Peyer's patch (tissue), 4 donors: ENCODE data around the gene CRIP3.

Experiments used
- POLR2A ChIP-seq, 2 donors: fragments of 450-650 bp; IDR thresholded peaks; one replicate each; pipeline ENCODE4 v1.5.1; 2017; ENCODE audit warnings: antibody characterized with exemption in 2 of 2, mild to moderate bottlenecking in 2 of 2, moderate library complexity in 2 of 2
- TF ChIP-seq, protein P1 (sequence below), 6 experiments: fragments of 450-650 bp in 4 of 6; fragments of 200-600 bp in 2 of 6; sonication (generic) in 1 of 6; IDR thresholded peaks; one replicate each; pipeline ENCODE4 v1.5.1; 2017 to 2019; ENCODE audit warnings: antibody characterized with exemption in 6 of 6, mild to moderate bottlenecking in 3 of 6, moderate library complexity in 1 of 6

DNA sequence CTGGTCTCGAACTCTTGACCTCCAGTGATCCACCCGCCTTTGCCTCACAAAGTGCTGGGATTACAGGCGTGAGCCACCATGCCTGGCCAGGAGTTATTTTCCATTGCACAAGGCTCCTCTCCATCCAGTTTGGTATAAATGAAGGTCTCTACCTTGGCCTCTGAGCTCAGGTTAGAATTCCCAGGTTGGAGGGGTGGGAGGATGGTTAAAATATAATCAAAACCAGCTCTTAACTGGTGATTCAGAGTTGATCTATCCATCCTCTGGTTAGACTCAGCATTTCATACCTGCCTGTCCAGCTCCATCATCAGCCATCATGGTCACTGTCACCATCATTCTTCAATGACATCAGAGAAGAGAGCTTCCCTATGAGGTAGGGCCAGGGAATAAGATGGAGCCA is 13.2 kb downstream of the CRIP3 start:
- TF ChIP-seq, protein P1, sequence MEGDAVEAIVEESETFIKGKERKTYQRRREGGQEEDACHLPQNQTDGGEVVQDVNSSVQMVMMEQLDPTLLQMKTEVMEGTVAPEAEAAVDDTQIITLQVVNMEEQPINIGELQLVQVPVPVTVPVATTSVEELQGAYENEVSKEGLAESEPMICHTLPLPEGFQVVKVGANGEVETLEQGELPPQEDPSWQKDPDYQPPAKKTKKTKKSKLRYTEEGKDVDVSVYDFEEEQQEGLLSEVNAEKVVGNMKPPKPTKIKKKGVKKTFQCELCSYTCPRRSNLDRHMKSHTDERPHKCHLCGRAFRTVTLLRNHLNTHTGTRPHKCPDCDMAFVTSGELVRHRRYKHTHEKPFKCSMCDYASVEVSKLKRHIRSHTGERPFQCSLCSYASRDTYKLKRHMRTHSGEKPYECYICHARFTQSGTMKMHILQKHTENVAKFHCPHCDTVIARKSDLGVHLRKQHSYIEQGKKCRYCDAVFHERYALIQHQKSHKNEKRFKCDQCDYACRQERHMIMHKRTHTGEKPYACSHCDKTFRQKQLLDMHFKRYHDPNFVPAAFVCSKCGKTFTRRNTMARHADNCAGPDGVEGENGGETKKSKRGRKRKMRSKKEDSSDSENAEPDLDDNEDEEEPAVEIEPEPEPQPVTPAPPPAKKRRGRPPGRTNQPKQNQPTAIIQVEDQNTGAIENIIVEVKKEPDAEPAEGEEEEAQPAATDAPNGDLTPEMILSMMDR (IDR thresholded peaks at IDR 0.05) = no peak
- TF ChIP-seq POLR2A (IDR thresholded peaks at IDR 0.05) = no peak
